IMR-90 (cell line): ENCODE data around the gene NTSR1. TPM values are rescaled to one million over a fixed set of nuclear protein-coding genes. Genes with fewer than 3 reads are reported as not detected.

ENCODE experiments used
- ATAC-seq: fragments of 200-7000 bp; cut with Tn5 transposase; 2 replicates; pipeline ENCODE4 v1.9.1; 2020; ENCODE audit warnings: low read depth, mild to moderate bottlenecking, moderate library complexity
- BruUV-seq: library from RNA; stranded (reverse); fragments of 400-500 nt; replicated peaks from 2 replicates; lab custom pipeline; 2021; lab: Mats Ljungman, UMichigan
- CTCF ChIA-PET: fragments of 300-600 bp; formaldehyde crosslinking; extraction: SDS; loops from one replicate; lab custom pipeline; 2021; ENCODE audit warnings: antibody characterized with exemption; lab: Yijun Ruan, JAX
- POLR2A ChIA-PET: fragments of 300-600 bp; sonication (Branson Sonifier 250); formaldehyde crosslinking; loops from one replicate; lab custom pipeline; 2022; ENCODE audit warnings: antibody characterized with exemption; ENCODE audit not compliant: unreplicated experiment; lab: Charles Lee
- DNase-seq: peaks from one replicate; pipeline ENCODE4 v3.0.0; 2013
- H2AFZ ChIP-seq: replicated peaks from 2 replicates; pipeline ENCODE3; 2013; ENCODE audit warnings: low read length, mild to moderate bottlenecking; ENCODE audit not compliant: poor library complexity
- H2AK5ac ChIP-seq: 2 replicates; pipeline ENCODE4 v1.6.1; 2013; ENCODE audit warnings: low read depth, low read length, inconsistent platforms
- H2AK9ac ChIP-seq: replicated peaks from 2 replicates; pipeline ENCODE3; 2013; ENCODE audit warnings: mild to moderate bottlenecking, low read depth, low read length, moderate library complexity; ENCODE audit not compliant: poor library complexity
- H2BK120ac ChIP-seq: 2 replicates; pipeline ENCODE4 v1.6.1; 2013; ENCODE audit warnings: low read depth, low read length, inconsistent platforms
- H2BK15ac ChIP-seq: 3 replicates; pipeline ENCODE4 v1.6.1; 2013; ENCODE audit warnings: low read depth, low read length, inconsistent platforms
- H2BK20ac ChIP-seq: 2 replicates; pipeline ENCODE4 v1.6.1; 2013; ENCODE audit warnings: low read depth, mild to moderate bottlenecking, inconsistent platforms, low read length, moderate library complexity
- H2BK5ac ChIP-seq: 2 replicates; pipeline ENCODE4 v1.6.1; 2013; ENCODE audit warnings: mild to moderate bottlenecking, low read depth, low read length, inconsistent platforms; ENCODE audit not compliant: poor library complexity, severe bottlenecking
- H3K14ac ChIP-seq: replicated peaks from 2 replicates; pipeline ENCODE4 v1.6.1; 2013; ENCODE audit warnings: low read depth, low read length, inconsistent platforms
- H3K18ac ChIP-seq: 2 replicates; pipeline ENCODE4 v1.6.1; 2013; ENCODE audit warnings: low read depth, low read length, control low read depth
- H3K23ac ChIP-seq: 2 replicates; pipeline ENCODE4 v1.6.1; 2013; ENCODE audit warnings: low read depth, low read length, inconsistent platforms
- H3K27ac ChIP-seq: 2 replicates; pipeline ENCODE4 v1.5.1; 2013; ENCODE audit warnings: mild to moderate bottlenecking, control low read depth, low read length; ENCODE audit not compliant: insufficient read depth
- H3K27me3 ChIP-seq: 2 replicates; pipeline ENCODE4 v1.6.1; 2013; ENCODE audit warnings: low read length; ENCODE audit not compliant: control insufficient read depth, insufficient read depth
- H3K36me3 ChIP-seq: 2 replicates; pipeline ENCODE4 v1.6.1; 2013; ENCODE audit warnings: low read length, mixed read lengths; ENCODE audit not compliant: control insufficient read depth, insufficient read depth
- H3K4ac ChIP-seq: 2 replicates; pipeline ENCODE4 v1.6.1; 2013; ENCODE audit warnings: low read depth, low read length, inconsistent platforms
- H3K4me1 ChIP-seq: 2 replicates; pipeline ENCODE4 v1.6.1; 2013; ENCODE audit warnings: low read length, mixed read lengths; ENCODE audit not compliant: control insufficient read depth, insufficient read depth
- H3K4me2 ChIP-seq: 2 replicates; pipeline ENCODE4 v1.6.1; 2013; ENCODE audit warnings: low read depth, mild to moderate bottlenecking, control low read depth, low read length, moderate library complexity
- H3K4me3 ChIP-seq: 2 replicates; pipeline ENCODE4 v1.5.1; 2013; ENCODE audit warnings: low read depth, mild to moderate bottlenecking, control low read depth, low read length, moderate library complexity; ENCODE audit not compliant: insufficient read depth
- H3K56ac ChIP-seq: 2 replicates; pipeline ENCODE4 v1.6.1; 2013; ENCODE audit warnings: low read length, inconsistent platforms; ENCODE audit not compliant: insufficient read depth; ENCODE audit errors: extremely low read depth
- H3K79me1 ChIP-seq, 2 experiments: 2 replicates each; pipeline ENCODE4 v1.6.1; 2013; ENCODE audit warnings: low read length in 2 of 2, inconsistent platforms in 1 of 2, low read depth in 1 of 2
- H3K9ac ChIP-seq: 2 replicates; pipeline ENCODE4 v1.6.1; 2013; ENCODE audit warnings: low read depth, low read length, control low read depth
- H3K9me1 ChIP-seq: 2 replicates; pipeline ENCODE4 v1.6.1; 2013; ENCODE audit warnings: low read length, inconsistent platforms; ENCODE audit not compliant: insufficient read depth
- H3K9me3 ChIP-seq: 2 replicates; pipeline ENCODE4 v1.6.1; 2013; ENCODE audit warnings: low read length; ENCODE audit not compliant: control insufficient read depth, insufficient read depth
- H4K20me1 ChIP-seq: 2 replicates; pipeline ENCODE4 v1.6.1; 2013; ENCODE audit warnings: low read length, inconsistent platforms; ENCODE audit not compliant: insufficient read depth
- H4K5ac ChIP-seq: 2 replicates; pipeline ENCODE4 v1.6.1; 2013; ENCODE audit warnings: mild to moderate bottlenecking, low read depth, low read length, control low read depth
- H4K8ac ChIP-seq, 2 experiments: 2 replicates each; pipeline ENCODE4 v1.6.1; 2013; ENCODE audit warnings: low read depth in 2 of 2, low read length in 2 of 2, control low read depth in 1 of 2, inconsistent platforms in 1 of 2
- H4K91ac ChIP-seq: 2 replicates; pipeline ENCODE4 v1.6.1; 2013; ENCODE audit warnings: low read depth, low read length, inconsistent platforms; ENCODE audit not compliant: insufficient read depth
- BHLHE40 ChIP-seq: fragments of 150-350 bp; IDR thresholded peaks from 2 replicates; pipeline ENCODE4 v1.6.1; 2016; ENCODE audit warnings: mild to moderate bottlenecking, low read depth, low read length
- CTCF ChIP-seq: conservative IDR thresholded peaks from 2 replicates; pipeline ENCODE4 v1.5.1; 2012; ENCODE audit warnings: mild to moderate bottlenecking, low read depth, low read length, improper control_type of control experiment
- RAD21 ChIP-seq: IDR thresholded peaks from 2 replicates; pipeline ENCODE4 v1.6.1; 2012; ENCODE audit warnings: low read length, improper control_type of control experiment
- WGBS, 2 experiments: methylation state at CpG; one replicate each; pipeline versions ENCODE4 v1.1.5 to v1.1.7; 2013; ENCODE audit warnings: missing lambda C conversion rate in 2 of 2; ENCODE audit not compliant: insufficient read length in 1 of 2; ENCODE audit errors: extremely low coverage in 2 of 2; 5-methylcytosine and 5-hydroxymethylcytosine counted together
- dilution Hi-C: fragments of 300-500 bp; cut with HindIII; formaldehyde crosslinking; loops from one replicate; pipeline ENCODE4 v1.14.3; 2018; ENCODE audit warnings: low sequenced_read_pairs; ENCODE audit not compliant: unreplicated experiment
- in situ Hi-C: fragments of 300-500 bp; cut with MboI; formaldehyde crosslinking; loops from 3 replicates; pipeline ENCODE4 v1.14.3; 2019; ENCODE audit warnings: low sequenced_read_pairs, inconsistent platforms, mixed read lengths
- intact Hi-C: fragments of 100-400 bp; cut with micrococcal nuclease; formaldehyde crosslinking; loops from 2 replicates; pipeline ENCODE4 v1.10.0; 2022
- polyA plus RNA-seq, 3 experiments: library from polyadenylated mRNA; depleted of rRNA; stranded (reverse); fragments of >200 nt; gene quantifications; 2 replicates each; pipeline ENCODE4 v1.2.3, GENCODE V29; 2012; ENCODE audit warnings: low replicate concordance in 1 of 3
- total RNA-seq: library from RNA; depleted of rRNA; stranded (reverse); fragments of >200 nt; gene quantifications from 2 replicates; pipeline ENCODE4 v1.2.3, GENCODE V29; 2012

The NTSR1 gene
- total and polyA plus RNA-seq, 2 of the 4 experiments (the other 2 are of a cell fraction): 0.54 to 1.8 TPM

GRCh38 chr20:62807444-62808210, 99.0 kb downstream of the NTSR1 start:
- dilution Hi-C loops: no loop called here
- in situ Hi-C loops: no loop called here
- Histone ChIP-seq H2BK5ac (no peak overlapping the region), H3K27ac (no peak overlapping the region), H3K27me3 (no peaks in the 10 kb centered on the region), H3K4ac (no peak overlapping the region; the same call in 1 of the 2 replicates), H3K14ac (no peak overlapping the region), H3K18ac (no peak overlapping the region), H2BK120ac (no peak overlapping the region), H2AK5ac (no peak overlapping the region), H4K20me1 (peaks cover 47% of the 10 kb centered on the region), H3K4me3 (no peak overlapping the region), H3K36me3 (peaks cover 41% of the 10 kb centered on the region), H2BK20ac (no peak overlapping the region), H2AFZ (peak overlapping the region; percentile 6), H3K56ac (no peak overlapping the region), H3K79me1 (peaks cover 19 to 45% of the 10 kb centered on the region in 2 experiments), H2BK15ac (no peak overlapping the region), H3K9me3 (no peaks in the 10 kb centered on the region), H3K9me1 (no peaks in the 10 kb centered on the region), H4K5ac (no peak overlapping the region), H4K91ac (no peak overlapping the region), H3K23ac (no peak overlapping the region), H3K9ac (no peak overlapping the region), H3K4me2 (no peak overlapping the region), H3K4me1 (peaks cover 10% of the 10 kb centered on the region), H4K8ac (no peak overlapping the region), H2AK9ac (no peak overlapping the region)
- intact Hi-C loops: loop anchor here (1.0 to 5.0 kb wide), 2 partner anchors 139 to 200 kb away; partner anchors contain the start of gene BHLHE23
- WGBS, 2 experiments: 91% methylated on average over 19 of the region's 23 CpGs; no CpG with 5 or more reads in 1 of the 2 experiments
- no peak for ATAC-seq
- POLR2A ChIA-PET: no interaction called here
- DNase-seq: no peak
- no peak for TF ChIP-seq BHLHE40
- no peak for TF ChIP-seq RAD21
- no peak for TF ChIP-seq CTCF
- CTCF ChIA-PET: no interaction called here
- BruUV-seq: no TSS peak
